Thoracic aorta (tissue), 2 donors: Measurements from ENCODE around the gene TSNAXIP1. TPM values are rescaled to one million over a fixed set of nuclear protein-coding genes. Genes with fewer than 3 reads are reported as not detected.
A peak's percentile ranks its signal among the peaks of the same experiment; 100 is the strongest.

Experiments
- ATAC-seq: fragments of 150-250 bp; one replicate; pipeline ENCODE4 v1.8.0; 2017; ENCODE audit warnings: low read depth; ENCODE audit not compliant: insufficient number of reproducible peaks, low FRiP score
- DNase-seq: peaks from one replicate; pipeline ENCODE4 v3.0.0-alpha.2; 2020; ENCODE audit warnings: low spot score
- H3K27ac ChIP-seq, 2 donors: fragments of 200-600 bp; sonication (generic); 1 replicate in 1 of 2; 2 replicates in 1 of 2; pipeline ENCODE4 v1.5.1; 2016; ENCODE audit warnings: mild to moderate bottlenecking in 2 of 2, moderate library complexity in 2 of 2
- H3K27me3 ChIP-seq: fragments of 200-600 bp; sonication (generic); replicated peaks from 2 replicates; pipeline ENCODE4 v1.6.0; 2016; ENCODE audit warnings: mild to moderate bottlenecking; ENCODE audit not compliant: insufficient read depth
- H3K36me3 ChIP-seq: fragments of 200-600 bp; sonication (generic); one replicate; pipeline ENCODE4 v1.5.1; 2016
- H3K4me1 ChIP-seq, 2 donors: fragments of 200-600 bp; sonication (generic); 1 replicate in 1 of 2; 2 replicates in 1 of 2; pipeline versions ENCODE4 v1.5.1 to v1.6.0; 2016; ENCODE audit warnings: low read depth in 2 of 2, mild to moderate bottlenecking in 1 of 2; ENCODE audit not compliant: control insufficient read depth in 1 of 2
- H3K4me3 ChIP-seq: fragments of 200-600 bp; sonication (generic); 2 replicates; pipeline ENCODE4 v1.5.1; 2016; ENCODE audit warnings: mild to moderate bottlenecking
- H3K9me3 ChIP-seq: fragments of 200-600 bp; sonication (generic); 2 replicates; pipeline ENCODE4 v1.5.1; 2016
- total RNA-seq, 2 donors: library from RNA; depleted of rRNA; stranded (reverse); fragments of >200 nt; gene quantifications; one replicate each; pipeline versions ENCODE4 v1.1.0 to v1.2.3, GENCODE V29; 2016
- TF ChIP-seq, protein P1 (sequence below): fragments of 200-600 bp; sonication (generic); IDR thresholded peaks from one replicate; pipeline ENCODE4 v1.5.1; 2019; ENCODE audit warnings: antibody characterized with exemption

The TSNAXIP1 gene
- total RNA-seq, 2 donors from 2014 or later, result 4.1 to 8.5 TPM

GRCh38 chr16:67825119-67825518, 18.4 kb downstream of the TSNAXIP1 start:
- Histone ChIP-seq H3K4me3 (no peak overlapping the region), H3K27me3 (no peaks in the 10 kb centered on the region), H3K36me3 (peaks cover 13% of the 10 kb centered on the region), H3K4me1 (no peaks in the 10 kb centered on the region), H3K9me3 (no peaks in the 10 kb centered on the region), H3K27ac (no peak overlapping the region)
- TF ChIP-seq, protein P1, sequence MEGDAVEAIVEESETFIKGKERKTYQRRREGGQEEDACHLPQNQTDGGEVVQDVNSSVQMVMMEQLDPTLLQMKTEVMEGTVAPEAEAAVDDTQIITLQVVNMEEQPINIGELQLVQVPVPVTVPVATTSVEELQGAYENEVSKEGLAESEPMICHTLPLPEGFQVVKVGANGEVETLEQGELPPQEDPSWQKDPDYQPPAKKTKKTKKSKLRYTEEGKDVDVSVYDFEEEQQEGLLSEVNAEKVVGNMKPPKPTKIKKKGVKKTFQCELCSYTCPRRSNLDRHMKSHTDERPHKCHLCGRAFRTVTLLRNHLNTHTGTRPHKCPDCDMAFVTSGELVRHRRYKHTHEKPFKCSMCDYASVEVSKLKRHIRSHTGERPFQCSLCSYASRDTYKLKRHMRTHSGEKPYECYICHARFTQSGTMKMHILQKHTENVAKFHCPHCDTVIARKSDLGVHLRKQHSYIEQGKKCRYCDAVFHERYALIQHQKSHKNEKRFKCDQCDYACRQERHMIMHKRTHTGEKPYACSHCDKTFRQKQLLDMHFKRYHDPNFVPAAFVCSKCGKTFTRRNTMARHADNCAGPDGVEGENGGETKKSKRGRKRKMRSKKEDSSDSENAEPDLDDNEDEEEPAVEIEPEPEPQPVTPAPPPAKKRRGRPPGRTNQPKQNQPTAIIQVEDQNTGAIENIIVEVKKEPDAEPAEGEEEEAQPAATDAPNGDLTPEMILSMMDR, result no peak
- no peak for DNase-seq
- ATAC-seq, result no peak

DNA sequence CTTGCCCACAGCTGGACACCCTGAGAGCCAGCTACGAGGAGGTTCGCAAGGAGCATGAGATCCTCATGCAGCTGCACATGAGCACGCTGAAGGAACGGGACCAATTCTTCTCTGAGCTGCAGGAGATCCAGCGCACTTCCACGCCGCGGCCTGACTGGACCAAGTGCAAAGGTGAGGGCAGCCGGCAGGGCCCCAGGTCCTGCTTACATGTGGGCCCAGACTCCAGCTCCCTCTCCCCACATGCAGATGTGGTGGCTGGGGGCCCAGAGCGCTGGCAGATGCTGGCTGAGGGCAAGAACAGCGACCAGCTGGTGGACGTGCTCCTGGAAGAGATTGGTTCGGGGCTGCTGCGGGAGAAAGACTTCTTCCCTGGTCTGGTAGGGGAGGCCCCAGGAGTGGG, 19.2 kb downstream of the TSNAXIP1 start:
- Histone ChIP-seq H3K27me3 (no peaks in the 10 kb centered on the region), H3K27ac (no peak overlapping the region), H3K4me1 (no peaks in the 10 kb centered on the region), H3K4me3 (no peak overlapping the region), H3K9me3 (no peaks in the 10 kb centered on the region), H3K36me3 (peaks cover 21% of the 10 kb centered on the region)
- no peak for ATAC-seq
- TF ChIP-seq, protein P1, result no peak
- DNase-seq, result no peak

- DNase-seq, result no peak
- TF ChIP-seq, protein P1, result no peak
- H3K27ac ChIP-seq, result no peak overlapping the region
- no peaks in the 10 kb centered on the region for H3K27me3 ChIP-seq
- H3K36me3 ChIP-seq, result peaks cover 32% of the 10 kb centered on the region
- no peaks in the 10 kb centered on the region for H3K9me3 ChIP-seq
- H3K4me1 ChIP-seq, result peaks cover 4 to 8% of the 10 kb centered on the region in 2 donors
- no peak overlapping the region for H3K4me3 ChIP-seq
- no peak for ATAC-seq
Measured at GRCh38 chr16:67828651-67829050, 22.0 kb downstream of the TSNAXIP1 start.

- Histone ChIP-seq H3K4me3 (peak overlapping the region; percentile 89), H3K27ac (peak overlapping the region; percentile 52 to 56), H3K36me3 (peaks cover 32% of the 10 kb centered on the region), H3K9me3 (no peaks in the 10 kb centered on the region), H3K27me3 (no peaks in the 10 kb centered on the region), H3K4me1 (peaks cover 8 to 13% of the 10 kb centered on the region in 2 donors)
- ATAC-seq, result no peak
- TF ChIP-seq, protein P1, result no peak
- DNase-seq, result no peak
Measured at GRCh38 chr16:67833030-67833414, 26.3 kb downstream of the TSNAXIP1 start.

DNA sequence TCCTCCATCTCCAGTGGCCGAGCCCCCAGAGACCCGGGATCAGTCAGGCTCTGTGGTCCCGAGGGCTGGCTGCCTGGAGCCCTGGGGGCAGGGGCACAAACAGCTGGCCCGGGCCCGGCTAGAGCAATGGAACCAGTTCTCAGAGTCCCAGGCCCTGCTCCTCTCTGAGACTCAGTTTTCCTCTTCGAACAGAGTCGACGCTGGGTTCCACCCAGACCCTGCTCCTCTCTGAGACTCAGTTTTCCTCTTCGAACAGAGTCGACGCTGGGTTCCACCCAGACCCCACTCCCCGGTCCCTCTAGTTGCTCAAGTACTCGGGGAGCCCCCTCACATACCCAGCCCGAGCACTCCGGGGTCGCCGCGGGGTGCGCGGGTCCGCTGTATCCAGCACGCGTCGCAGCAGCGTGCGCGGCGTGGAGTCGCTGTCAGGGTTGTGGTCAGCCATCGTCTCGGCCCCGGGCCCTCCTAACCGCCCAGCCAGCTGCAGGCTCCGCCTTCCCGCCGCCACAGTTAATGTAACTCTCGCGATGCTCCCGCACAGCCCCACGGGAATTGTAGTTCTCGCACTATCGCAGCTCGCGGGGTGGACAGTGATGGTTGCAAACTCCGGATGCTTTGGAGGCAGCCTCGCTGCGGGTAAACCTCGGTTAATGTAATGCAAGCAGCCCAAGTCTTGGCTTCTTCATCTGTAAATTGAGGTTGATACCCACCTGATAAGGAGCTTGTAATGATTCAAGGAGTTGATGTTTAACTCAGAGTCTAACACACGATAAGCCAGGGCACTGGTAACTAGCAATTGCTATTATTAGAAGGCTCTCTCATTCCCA, 26.9 kb downstream of the TSNAXIP1 start:
- Histone ChIP-seq H3K9me3 (no peaks in the 10 kb centered on the region), H3K27me3 (no peaks in the 10 kb centered on the region), H3K4me3 (peak overlapping the region; percentile 89), H3K4me1 (peaks cover 8 to 13% of the 10 kb centered on the region in 2 donors), H3K36me3 (peaks cover 32% of the 10 kb centered on the region), H3K27ac (peak overlapping the region; percentile 52 to 56)
- ATAC-seq, result peak; percentile 82
- DNase-seq, result peak; percentile 80
- TF ChIP-seq, protein P1, result no peak
